Measurements from ENCODE around the gene FANCC. TPM values are rescaled to one million over a fixed set of nuclear protein-coding genes. Genes with fewer than 3 reads are reported as not detected.

The FANCC gene
- total and polyA plus RNA-seq, 4 donors: 8.3 to 32.4 (median 11.5) TPM

GRCh38 chr9:95098391-95098921 is 219.1 kb downstream of the FANCC start:
- Histone ChIP-seq H3K9me3 (ENCODE audit: control insufficient read depth in 4 of 4, low read length in 3 of 4) (no peaks in the 10 kb centered on the region), H3K36me3 (ENCODE audit: control insufficient read depth in 4 of 4, insufficient read depth in 3 of 4, low read depth in 1 of 4, low read length in 3 of 4) (peaks cover 0 to 34% (median 23%) of the 10 kb centered on the region in 4 donors), H3K4me3 (ENCODE audit: low read depth in 1 of 3, low read length in 3 of 3) (no peak overlapping the region), H3K27ac (ENCODE audit: low read depth in 1 of 2, low read length in 2 of 2) (no peak overlapping the region), H3K4me1 (ENCODE audit: control insufficient read depth in 4 of 4, insufficient read depth in 4 of 4, low read length in 3 of 4) (peaks cover 0 to 3% (median 0%) of the 10 kb centered on the region in 4 donors), H3K27me3 (ENCODE audit: control insufficient read depth in 4 of 4, insufficient read depth in 4 of 4, low read length in 3 of 4) (no peaks in the 10 kb centered on the region), H3K9ac (ENCODE audit: low read depth in 1 of 2, low read length in 2 of 2) (no peak overlapping the region)
- TF ChIP-seq FOXA1 (IDR thresholded peaks at IDR 0.05) (no peak), RXRA (IDR thresholded peaks at IDR 0.05) (no peak), YY1 (IDR thresholded peaks at IDR 0.05) (no peak), MAX (IDR thresholded peaks at IDR 0.05) (no peak), REST (IDR thresholded peaks at IDR 0.05) (no peak), ATF3 (IDR thresholded peaks at IDR 0.05) (no peak), ZBTB33 (IDR thresholded peaks at IDR 0.05) (no peak), NR2F2 (IDR thresholded peaks at IDR 0.05) (no peak), HNF4G (IDR thresholded peaks at IDR 0.05) (no peak), TAF1 (conservative IDR thresholded peaks at IDR 0.05) (no peak), JUND (IDR thresholded peaks at IDR 0.05) (no peak), EGR1 (IDR thresholded peaks at IDR 0.05; ENCODE audit: low read depth in 2 of 2) (no peak)
- WGBS: 82% methylated on average over 12 of the region's 12 CpGs
- no peak for DNase-seq (ENCODE audit: low spot score)

- no peak overlapping the region for H3K4me3 ChIP-seq (ENCODE audit: low read depth in 1 of 3, low read length in 3 of 3)
- H3K36me3 ChIP-seq (ENCODE audit: control insufficient read depth in 4 of 4, insufficient read depth in 3 of 4, low read depth in 1 of 4, low read length in 3 of 4): peaks cover 0 to 28% (median 23%) of the 10 kb centered on the region in 4 donors
- DNase-seq (ENCODE audit: low spot score): no peak
- H3K9ac ChIP-seq (ENCODE audit: low read depth in 1 of 2, low read length in 2 of 2): no peak overlapping the region
- peaks cover 0 to 3% (median 0%) of the 10 kb centered on the region in 4 donors for H3K4me1 ChIP-seq (ENCODE audit: control insufficient read depth in 4 of 4, insufficient read depth in 4 of 4, low read length in 3 of 4)
- no peaks in the 10 kb centered on the region for H3K9me3 ChIP-seq (ENCODE audit: control insufficient read depth in 4 of 4, low read length in 3 of 4)
- no peak overlapping the region for H3K27ac ChIP-seq (ENCODE audit: low read depth in 1 of 2, low read length in 2 of 2)
- H3K27me3 ChIP-seq (ENCODE audit: control insufficient read depth in 4 of 4, insufficient read depth in 4 of 4, low read length in 3 of 4): no peaks in the 10 kb centered on the region
- 90% methylated on average over 7 of the region's 7 CpGs for WGBS
- TF ChIP-seq ATF3 (IDR thresholded peaks at IDR 0.05): no peak
- TF ChIP-seq RAD21 (IDR thresholded peaks at IDR 0.05): no peak
- TF ChIP-seq SP1 (IDR thresholded peaks at IDR 0.05): no peak
- TF ChIP-seq CTCF (IDR thresholded peaks at IDR 0.05; ENCODE audit: low read depth, low read length, missing input control): no peak
- TF ChIP-seq GABPA (IDR thresholded peaks at IDR 0.05 in 1 of 2, conservative IDR thresholded peaks at IDR 0.05 in 1 of 2): no peak
- no peak for TF ChIP-seq JUND (IDR thresholded peaks at IDR 0.05)
- no peak for TF ChIP-seq FOXA2 (IDR thresholded peaks at IDR 0.05)
- TF ChIP-seq NR2F2 (IDR thresholded peaks at IDR 0.05): no peak
- TF ChIP-seq REST (IDR thresholded peaks at IDR 0.05): no peak
- TF ChIP-seq HNF4G (IDR thresholded peaks at IDR 0.05): no peak
- TF ChIP-seq MAX (IDR thresholded peaks at IDR 0.05): no peak
- TF ChIP-seq HNF4A (conservative IDR thresholded peaks at IDR 0.05): no peak
- TF ChIP-seq EGR1 (IDR thresholded peaks at IDR 0.05; ENCODE audit: low read depth in 2 of 2): no peak
- no peak for TF ChIP-seq YY1 (IDR thresholded peaks at IDR 0.05)
These were observed 220.2 kb downstream of the FANCC start for GRCh38 chr9:95097279-95097678.

Measured in liver (tissue), 9 donors.